Measurements from ENCODE around the gene HOXA5. TPM values are rescaled to one million over a fixed set of nuclear protein-coding genes. Genes with fewer than 3 reads are reported as not detected.

Gene HOXA5
- total and polyA plus RNA-seq, 11 donors, result 0.07 to 2.8 (median 0.36) TPM; not detected in 7

GRCh38 chr7:27139334-27140125 is 4.0 kb downstream of the HOXA5 start:
- DNase-seq, result peak in 1 of 5 donors; percentile 59
- H3K9me3 ChIP-seq, result no peaks in the 10 kb centered on the region
- TF ChIP-seq CTCF (IDR thresholded peaks at IDR 0.05), result no peak
- no peak for TF ChIP-seq POLR2A (IDR thresholded peaks at IDR 0.05)
- intact Hi-C loops (cut with DNase I), result loop anchor here in 3 of 10 donors (5.0 kb wide), 3 partner anchors 282 to 457 kb away; no protein-coding TSS in a partner anchor
- peak overlapping the region in 1 of 12 donors; percentile 60 for H3K27ac ChIP-seq
- H3K36me3 ChIP-seq, result no peaks in the 10 kb centered on the region
- H3K4me1 ChIP-seq, result peaks cover 0 to 30% (median 6%) of the 10 kb centered on the region in 12 donors
- peaks cover 51 to 100% (median 95%) of the 10 kb centered on the region in 9 donors for H3K27me3 ChIP-seq
- WGBS, 4 donors, result 19 to 49% (median 24%) methylated on average over 37 to 53 of the region's 53 CpGs
- ATAC-seq, result no peak
- no peak overlapping the region for H3K4me3 ChIP-seq

- intact Hi-C loops (cut with DNase I), result no loop called here
- Histone ChIP-seq H3K4me3 (no peak overlapping the region), H3K36me3 (no peaks in the 10 kb centered on the region), H3K4me1 (peaks cover 0 to 27% (median 6%) of the 10 kb centered on the region in 12 donors), H3K27me3 (peaks cover 46 to 100% (median 95%) of the 10 kb centered on the region in 9 donors), H3K9me3 (no peaks in the 10 kb centered on the region), H3K27ac (peak overlapping the region in 1 of 12 donors; percentile 60)
- WGBS, 4 donors, result 26 to 51% (median 36%) methylated on average over 11 of the region's 11 CpGs
- DNase-seq (no peak), ATAC-seq (no peak)
- TF ChIP-seq POLR2A (IDR thresholded peaks at IDR 0.05) (no peak), CTCF (IDR thresholded peaks at IDR 0.05) (no peak)
These were observed 4.5 kb downstream of the HOXA5 start for GRCh38 chr7:27138985-27139333.

DNA sequence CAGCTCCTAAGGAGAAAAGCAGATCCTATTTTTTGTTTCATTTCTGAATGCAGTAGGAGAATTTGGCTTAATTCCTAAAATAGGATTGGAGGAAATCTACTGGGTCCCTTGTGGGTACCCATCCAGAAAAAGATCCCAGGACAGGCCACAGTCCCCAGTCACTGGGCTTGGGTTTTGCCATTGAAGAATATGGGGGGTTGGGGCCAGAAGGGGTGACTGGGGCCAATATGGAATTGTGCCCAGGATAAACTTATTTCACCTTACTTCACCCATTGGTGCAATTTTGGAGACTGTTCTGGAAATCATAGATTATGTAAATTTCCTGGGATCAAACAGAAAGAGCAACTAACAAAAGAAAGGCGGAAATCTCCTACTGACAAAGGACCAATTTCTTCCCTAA is 5.0 kb downstream of the HOXA5 start:
- WGBS, 4 donors, result 34 to 73% (median 70%) methylated on average over 1 of the region's 1 CpG
- peaks cover 41 to 100% (median 95%) of the 10 kb centered on the region in 9 donors for H3K27me3 ChIP-seq
- no peak overlapping the region for H3K4me3 ChIP-seq
- no peaks in the 10 kb centered on the region for H3K36me3 ChIP-seq
- ATAC-seq (no peak), DNase-seq (no peak)
- H3K4me1 ChIP-seq, result peaks cover 0 to 23% (median 6%) of the 10 kb centered on the region in 12 donors
- H3K27ac ChIP-seq, result peak overlapping the region in 1 of 12 donors; percentile 34
- no peak for TF ChIP-seq CTCF (IDR thresholded peaks at IDR 0.05)
- TF ChIP-seq POLR2A (IDR thresholded peaks at IDR 0.05), result no peak
- intact Hi-C loops (cut with DNase I), result no loop called here
- no peaks in the 10 kb centered on the region for H3K9me3 ChIP-seq

GRCh38 chr7:27137640-27138315 is 5.7 kb downstream of the HOXA5 start:
- ATAC-seq (no peak), DNase-seq (no peak)
- H3K36me3 ChIP-seq, result no peaks in the 10 kb centered on the region
- intact Hi-C loops (cut with DNase I), result no loop called here
- H3K27ac ChIP-seq, result peak overlapping the region in 1 of 12 donors; percentile 60
- peaks cover 36 to 100% (median 95%) of the 10 kb centered on the region in 9 donors for H3K27me3 ChIP-seq
- no peaks in the 10 kb centered on the region for H3K9me3 ChIP-seq
- WGBS, 4 donors, result 45 to 68% (median 55%) methylated on average over 2 of the region's 2 CpGs
- peaks cover 0 to 16% (median 3%) of the 10 kb centered on the region in 12 donors for H3K4me1 ChIP-seq
- H3K4me3 ChIP-seq, result no peak overlapping the region
- TF ChIP-seq CTCF (IDR thresholded peaks at IDR 0.05) (no peak), POLR2A (IDR thresholded peaks at IDR 0.05) (no peak)

All from heart left ventricle (tissue), 16 donors.